ENCODE measurements around the gene KRTAP12-1.

The KRTAP12-1 gene

GRCh38 chr21:44706706-44707581 is 25.0 kb upstream of the KRTAP12-1 start:
- TF ChIP-seq CTCF (conservative IDR thresholded peaks at IDR 0.05; ENCODE audit: low read length): no peak
- H3K4me3 ChIP-seq (ENCODE audit: low read length): no peak overlapping the region
- DNase-seq (ENCODE audit: low read depth): no peak

- no peak overlapping the region for H3K4me3 ChIP-seq (ENCODE audit: low read length)
- TF ChIP-seq CTCF (conservative IDR thresholded peaks at IDR 0.05; ENCODE audit: low read length): no peak
- DNase-seq (ENCODE audit: low read depth): no peak
These were observed 24.2 kb upstream of the KRTAP12-1 start for GRCh38 chr21:44706026-44706705.

- H3K4me3 ChIP-seq (ENCODE audit: low read length): no peak overlapping the region
- no peak for TF ChIP-seq CTCF (conservative IDR thresholded peaks at IDR 0.05; ENCODE audit: low read length)
These were observed 22.7 kb upstream of the KRTAP12-1 start for GRCh38 chr21:44704636-44705001.

GRCh38 chr21:44703731-44704635 is 22.0 kb upstream of the KRTAP12-1 start:
- H3K4me3 ChIP-seq (ENCODE audit: low read length): no peak overlapping the region
- no peak for TF ChIP-seq CTCF (conservative IDR thresholded peaks at IDR 0.05; ENCODE audit: low read length)
- DNase-seq (ENCODE audit: low read depth): no peak

More at GRCh38 chr21:44704636-44705001, 22.7 kb upstream of the KRTAP12-1 start:
- no peak for DNase-seq (ENCODE audit: low read depth)

GRCh38 chr21:44702973-44703730 is 21.2 kb upstream of the KRTAP12-1 start:
- H3K4me3 ChIP-seq (ENCODE audit: low read length): no peak overlapping the region
- no peak for DNase-seq (ENCODE audit: low read depth)
- no peak for TF ChIP-seq CTCF (conservative IDR thresholded peaks at IDR 0.05; ENCODE audit: low read length)

Data from AG10803 (cell line).